HUDEP-2 (cell line): Measurements from ENCODE around the gene SLC8B1.

Experiments used
- DNase-seq, 76 experiments: peaks; one replicate each; lab custom pipeline; 2025; ENCODE audit not compliant: unreplicated experiment in 76 of 76; lab: John Stamatoyannopoulos, UW

The SLC8B1 gene

DNA sequence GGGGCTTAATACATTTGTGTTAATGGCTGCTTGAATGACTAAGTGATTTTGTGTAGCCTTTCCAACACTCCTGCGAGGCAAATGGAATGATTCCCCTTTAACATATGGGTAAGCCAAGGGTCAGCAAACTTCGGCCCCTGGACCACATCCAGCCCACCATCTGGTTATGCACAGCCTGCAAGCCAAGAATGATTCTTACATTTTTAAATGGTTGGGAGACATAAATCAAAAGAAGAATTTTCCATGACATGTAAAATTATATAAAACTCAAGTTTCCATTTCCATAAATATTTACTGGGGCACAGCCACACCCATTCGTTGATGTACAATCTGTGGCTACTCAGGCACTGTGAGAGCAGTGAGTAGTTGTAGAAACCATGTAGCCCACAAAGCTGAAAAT is 9.0 kb downstream of the SLC8B1 start:
- no peak for DNase-seq

DNA sequence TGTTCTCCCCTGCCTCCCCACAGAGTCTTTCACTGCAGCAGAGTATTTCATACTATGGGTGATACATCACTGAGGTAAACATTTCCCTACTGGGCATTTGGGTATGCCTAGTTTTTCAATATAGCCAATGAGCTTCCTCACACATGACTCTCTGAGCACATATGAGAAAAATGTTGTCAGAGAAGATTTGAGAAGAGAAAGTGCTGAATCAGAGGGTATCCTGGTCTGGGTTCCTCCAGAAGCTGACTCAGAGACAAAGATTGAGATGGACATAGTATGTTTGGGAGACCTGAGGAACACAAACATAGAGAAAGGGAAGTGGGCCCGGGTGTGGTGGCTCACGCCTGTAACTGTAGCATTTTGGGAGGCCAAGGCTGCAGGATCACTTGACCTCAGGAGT is 12.6 kb downstream of the SLC8B1 start:
- DNase-seq, result no peak

DNA sequence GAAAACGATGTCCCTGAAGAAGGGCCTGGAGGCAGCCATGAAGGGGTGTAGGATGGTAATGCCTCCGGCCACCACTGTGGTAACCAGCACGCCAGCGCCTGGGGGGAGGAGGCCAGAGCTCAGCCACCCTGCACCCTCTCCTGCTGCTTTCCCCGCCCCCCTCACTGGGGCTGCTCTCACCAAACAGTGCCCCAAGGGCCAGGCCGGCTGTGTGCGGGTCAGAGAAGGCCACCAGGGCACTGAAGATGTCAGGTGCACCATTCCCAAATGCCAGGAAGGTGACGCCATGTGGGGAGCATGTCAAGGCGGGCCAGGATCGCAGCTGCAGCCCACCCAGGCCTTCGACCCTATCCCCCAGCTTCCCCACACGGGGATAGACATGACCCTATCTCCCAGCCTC is 14.5 kb downstream of the SLC8B1 start:
- no peak for DNase-seq

DNA sequence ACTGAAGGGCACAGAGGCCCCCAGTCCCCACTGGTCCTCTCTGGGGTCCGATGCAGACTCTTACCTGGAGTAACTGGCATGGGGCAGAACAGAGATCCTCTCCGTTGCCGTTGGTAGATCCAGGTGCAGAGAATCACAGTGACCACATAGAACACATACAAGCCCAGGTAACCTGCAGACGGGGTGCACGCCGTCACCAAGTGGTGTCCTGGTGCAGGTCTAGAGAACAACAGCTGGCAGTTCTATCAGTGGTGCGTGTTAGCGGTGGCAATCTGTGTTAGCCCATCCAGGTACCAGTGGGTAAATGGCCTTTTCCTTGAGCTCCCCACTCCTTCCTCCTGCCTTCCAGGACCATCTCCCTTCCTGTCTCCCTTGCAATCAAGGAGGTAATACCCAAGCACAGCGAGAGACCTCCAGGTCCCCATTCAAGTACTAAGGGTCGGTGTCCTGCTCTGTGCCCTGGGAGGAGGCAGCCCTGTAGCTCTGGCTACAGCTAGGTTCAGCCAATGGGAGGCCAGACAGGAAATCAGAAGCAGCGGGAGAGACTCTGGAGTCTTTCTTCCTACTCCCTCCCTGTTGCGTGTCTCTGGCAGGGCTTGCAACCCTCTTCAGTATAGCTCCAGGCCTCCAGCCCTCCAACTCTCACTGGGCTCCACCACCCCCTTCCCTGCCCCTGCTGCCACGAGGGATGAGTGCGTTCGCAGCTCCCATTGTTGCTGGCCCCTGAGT is 15.8 kb downstream of the SLC8B1 start:
- DNase-seq, result no peak

DNA sequence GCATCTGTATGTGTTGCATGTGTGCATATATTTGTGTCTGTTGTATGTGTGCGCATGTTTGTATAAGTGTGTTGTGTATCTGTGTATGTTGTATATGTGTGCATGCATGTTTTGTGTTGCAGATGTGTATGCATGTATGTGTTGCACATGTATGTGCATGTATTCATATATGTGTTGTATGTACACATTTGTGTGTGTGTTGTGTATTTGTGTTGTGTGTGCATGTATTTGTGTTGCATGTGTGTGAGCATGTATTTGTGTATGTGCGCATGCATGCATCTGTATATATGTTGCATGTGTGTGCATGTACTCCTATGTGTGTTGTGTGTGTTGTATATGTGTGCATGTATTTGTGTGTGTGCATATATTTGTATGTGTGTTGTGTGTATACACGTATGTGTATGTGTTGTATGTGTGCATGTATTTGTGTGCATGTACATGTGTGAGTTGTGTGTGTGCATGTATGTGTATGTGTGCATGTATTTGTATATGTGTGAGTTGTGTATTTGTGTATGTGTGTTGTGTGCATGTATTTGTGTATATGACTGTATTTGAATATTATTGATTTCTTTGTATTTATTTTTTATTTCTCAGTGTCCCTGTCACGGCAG is 16.8 kb downstream of the SLC8B1 start:
- DNase-seq, result no peak

DNA sequence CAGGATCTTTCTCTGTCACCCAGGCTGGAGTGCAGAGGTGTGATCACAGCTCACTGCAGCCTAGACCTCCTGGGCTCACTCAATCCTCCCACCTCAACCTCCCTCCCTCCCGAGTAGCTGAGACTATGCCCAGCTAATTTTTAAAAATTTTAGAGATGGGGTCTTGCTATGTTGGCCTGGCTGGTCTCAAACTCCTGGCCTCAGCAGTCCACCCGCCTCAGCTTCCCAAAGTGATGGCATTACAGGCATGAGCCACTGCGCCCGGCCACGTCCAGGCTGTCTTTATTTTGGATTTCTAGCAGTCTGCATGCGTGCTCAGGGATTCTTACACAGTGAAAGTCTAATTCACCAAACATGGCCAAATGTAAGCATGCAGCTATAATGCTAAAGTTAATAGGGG is 17.8 kb downstream of the SLC8B1 start:
- no peak for DNase-seq

DNA sequence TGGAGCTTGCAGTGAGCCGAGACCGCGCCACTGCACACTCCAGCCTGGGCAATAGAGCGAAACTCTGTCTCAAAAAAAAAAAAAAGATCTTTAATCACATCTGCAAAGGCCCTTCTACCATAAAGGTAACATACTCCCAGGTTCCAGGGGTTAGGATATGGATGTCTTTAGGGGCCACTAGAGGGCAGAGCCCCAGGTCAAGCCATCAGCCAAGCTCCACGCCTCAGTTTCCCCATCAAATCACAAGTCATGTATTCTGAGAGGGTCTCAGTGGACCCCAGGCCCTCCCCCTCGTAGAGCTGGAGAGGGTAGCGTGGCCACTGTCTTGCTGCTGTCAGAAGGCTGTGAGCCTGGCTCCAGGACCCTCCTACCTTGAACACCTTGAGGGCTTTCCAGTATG is 18.8 kb downstream of the SLC8B1 start:
- no peak for DNase-seq

DNA sequence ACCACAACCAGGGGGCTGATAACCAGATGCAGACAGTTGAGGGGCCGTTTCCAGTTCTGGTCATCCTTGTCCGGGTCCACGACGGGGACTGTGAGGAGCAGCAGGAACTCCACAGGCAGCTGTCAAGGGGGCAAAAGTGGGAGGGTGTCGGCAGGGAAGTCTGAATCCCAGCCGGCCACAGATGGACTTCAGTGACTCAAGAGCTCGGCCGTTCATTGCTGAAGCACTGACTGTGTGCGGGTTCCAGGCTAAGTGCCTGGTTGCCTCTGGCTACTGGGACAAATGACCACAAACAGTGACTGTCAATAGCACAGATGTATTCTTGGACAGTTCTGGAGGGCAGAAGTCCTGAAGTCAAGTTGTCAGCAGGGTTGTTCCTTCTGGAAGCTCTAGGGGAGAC is 19.6 kb downstream of the SLC8B1 start:
- no peak for DNase-seq

DNA sequence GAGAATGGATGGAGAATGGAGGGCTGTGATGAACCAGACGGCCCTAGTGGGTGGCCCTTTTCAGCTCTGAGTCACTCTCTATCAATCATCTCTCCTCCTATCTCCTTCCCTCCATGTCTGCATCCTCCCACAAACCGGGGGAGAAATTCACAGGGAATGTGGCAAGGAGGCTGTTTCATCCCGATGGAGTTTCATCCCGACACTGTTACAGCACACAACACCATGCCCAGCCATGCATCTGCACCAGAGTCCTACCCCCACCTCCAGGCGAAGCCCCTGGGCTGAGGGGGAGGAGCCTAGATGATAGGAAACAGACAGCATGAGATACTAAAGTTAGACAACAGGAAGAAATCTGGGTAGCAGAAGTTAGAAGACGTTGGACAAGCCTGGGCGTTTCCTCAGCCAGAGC is 20.8 kb downstream of the SLC8B1 start:
- DNase-seq, result no peak

DNA sequence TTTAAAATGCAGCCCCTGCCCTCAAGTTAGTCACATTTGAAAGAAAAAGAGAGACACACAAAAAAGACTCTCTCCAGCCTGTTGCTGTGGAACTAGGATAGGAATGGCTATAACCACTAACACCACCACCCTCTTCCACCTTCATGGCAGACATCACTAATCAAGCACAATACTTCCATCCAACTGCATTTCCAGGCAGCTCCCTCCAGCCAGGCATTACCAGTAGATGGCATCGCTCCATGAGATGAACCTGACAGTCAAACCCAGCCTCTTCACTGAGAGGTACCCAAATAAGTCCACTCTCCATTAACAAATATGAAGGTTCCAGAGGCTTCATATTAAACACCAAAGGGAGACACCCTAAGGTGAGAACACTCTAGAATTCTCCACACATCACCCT is 24.4 kb downstream of the SLC8B1 start:
- peak in 11 of 76 experiments; percentile 4 to 22 (median 10) for DNase-seq

DNA sequence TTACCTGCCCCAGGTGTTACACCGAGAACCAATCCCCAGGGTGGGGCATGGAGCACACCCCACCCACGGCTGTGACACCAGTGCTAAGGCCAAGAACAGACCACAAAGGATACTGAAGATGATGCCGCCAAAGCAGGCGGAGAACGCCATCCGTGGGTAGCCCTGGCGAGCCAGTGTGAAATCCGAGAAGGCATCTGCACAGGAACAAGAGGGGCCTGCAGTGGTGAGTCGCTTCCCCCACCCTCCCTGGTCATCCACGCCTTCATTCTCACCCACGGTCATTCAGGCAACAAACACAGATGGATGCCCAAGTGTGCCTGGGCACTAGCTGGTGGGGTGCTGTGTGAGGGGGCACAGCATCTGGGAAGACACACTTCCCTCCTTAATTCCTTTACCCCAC is 28.5 kb downstream of the SLC8B1 start:
- no peak for DNase-seq

DNA sequence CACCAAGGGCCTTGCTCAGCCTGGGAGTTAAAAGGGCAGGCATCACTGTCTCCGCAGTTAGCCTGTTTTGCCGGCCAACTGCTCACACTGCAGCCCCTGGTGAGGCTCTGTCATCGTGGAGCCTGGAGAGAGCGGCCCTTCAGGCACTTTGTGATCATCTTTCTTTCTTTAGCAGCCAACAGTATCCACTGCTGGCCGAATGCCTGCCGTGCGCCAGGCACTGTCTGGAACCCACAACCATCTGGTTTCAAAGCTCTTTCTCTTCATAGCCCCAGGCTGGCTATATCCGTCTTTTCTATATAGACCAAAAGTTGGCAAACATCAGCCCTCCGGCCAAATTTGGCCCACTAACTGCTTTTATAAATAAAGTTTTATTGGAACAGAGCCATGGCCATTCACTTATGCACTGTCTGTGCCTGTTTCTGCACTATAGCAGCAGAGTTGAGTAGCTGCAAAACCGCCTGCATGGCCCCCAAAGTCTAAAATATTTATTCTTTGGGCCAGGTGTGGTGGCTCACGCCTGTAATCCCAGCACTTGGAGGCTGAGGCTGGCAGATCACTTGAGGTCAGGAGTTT is 29.5 kb downstream of the SLC8B1 start:
- no peak for DNase-seq

DNA sequence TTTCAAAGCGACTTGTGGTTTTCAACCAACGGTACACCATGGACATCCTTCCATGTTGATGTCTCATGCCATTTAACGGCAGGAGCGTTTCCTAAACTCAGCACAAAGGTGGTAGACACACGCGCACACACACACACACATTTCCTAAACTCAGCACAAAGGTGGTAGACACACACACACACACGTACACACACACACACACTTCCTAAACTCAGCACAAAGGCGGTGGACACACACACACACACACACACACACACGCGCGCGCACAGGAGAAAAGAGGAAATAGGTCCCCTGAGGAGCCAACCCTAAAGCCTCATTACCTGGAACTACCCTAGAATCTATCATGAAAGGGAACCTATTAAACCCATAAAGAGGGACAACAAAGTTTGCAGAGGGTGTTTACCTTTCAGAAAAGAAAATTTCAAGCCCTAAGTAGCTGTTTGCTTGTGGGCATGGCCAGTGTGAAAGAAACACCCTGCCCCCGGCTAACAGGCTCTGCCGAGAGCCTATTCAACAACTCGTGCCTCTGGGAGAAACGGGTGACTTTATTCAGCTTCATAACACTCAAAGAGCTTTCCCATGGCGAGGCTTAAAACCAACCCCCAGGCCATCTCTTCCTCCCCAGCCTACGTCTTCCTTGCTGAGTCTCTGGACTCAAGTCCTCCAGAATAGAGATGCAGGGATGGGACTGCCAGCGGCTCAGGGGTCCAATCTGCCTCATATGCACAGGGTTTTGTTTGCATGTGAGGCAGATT is 31.8 kb downstream of the SLC8B1 start:
- DNase-seq, result peak in 2 of 76 experiments; percentile 8 to 17

DNA sequence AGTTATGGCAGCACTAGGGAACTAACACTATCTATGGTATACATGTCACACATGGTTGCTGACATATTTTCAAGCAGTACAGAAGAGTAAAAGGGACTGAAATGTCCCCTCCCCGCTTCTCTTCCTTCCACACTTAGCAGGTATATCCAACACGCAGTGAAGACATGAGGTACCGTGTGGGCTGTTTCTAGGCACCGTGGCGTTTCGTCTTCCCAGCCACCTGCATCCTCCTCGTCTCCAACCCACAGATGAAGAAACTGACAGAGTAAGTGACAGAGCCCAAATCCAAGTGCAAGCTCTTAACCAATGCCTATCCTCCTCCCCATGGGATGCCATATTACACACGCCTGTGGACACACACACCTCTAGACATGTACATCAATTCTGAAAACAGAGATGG is 32.4 kb downstream of the SLC8B1 start:
- no peak for DNase-seq

DNA sequence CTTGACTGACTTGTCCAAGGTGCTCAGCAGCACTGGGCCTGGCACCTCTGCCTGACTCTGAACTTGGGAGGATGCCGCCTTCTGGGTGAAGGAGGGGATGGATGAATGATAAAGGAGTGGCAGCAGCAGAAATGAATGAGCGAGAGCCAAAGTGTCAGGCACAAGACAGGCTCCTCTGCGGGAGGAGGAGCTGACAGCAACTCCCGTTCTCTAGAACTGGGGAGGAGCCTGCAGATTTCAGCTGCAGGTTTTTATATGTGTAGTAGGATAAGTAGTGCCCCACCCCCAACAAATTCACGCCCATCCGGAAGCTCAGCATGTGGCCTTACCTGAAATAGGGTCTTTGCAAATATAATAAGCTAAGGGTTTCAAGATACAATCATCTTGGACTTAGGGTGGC is 33.1 kb downstream of the SLC8B1 start:
- no peak for DNase-seq

DNA sequence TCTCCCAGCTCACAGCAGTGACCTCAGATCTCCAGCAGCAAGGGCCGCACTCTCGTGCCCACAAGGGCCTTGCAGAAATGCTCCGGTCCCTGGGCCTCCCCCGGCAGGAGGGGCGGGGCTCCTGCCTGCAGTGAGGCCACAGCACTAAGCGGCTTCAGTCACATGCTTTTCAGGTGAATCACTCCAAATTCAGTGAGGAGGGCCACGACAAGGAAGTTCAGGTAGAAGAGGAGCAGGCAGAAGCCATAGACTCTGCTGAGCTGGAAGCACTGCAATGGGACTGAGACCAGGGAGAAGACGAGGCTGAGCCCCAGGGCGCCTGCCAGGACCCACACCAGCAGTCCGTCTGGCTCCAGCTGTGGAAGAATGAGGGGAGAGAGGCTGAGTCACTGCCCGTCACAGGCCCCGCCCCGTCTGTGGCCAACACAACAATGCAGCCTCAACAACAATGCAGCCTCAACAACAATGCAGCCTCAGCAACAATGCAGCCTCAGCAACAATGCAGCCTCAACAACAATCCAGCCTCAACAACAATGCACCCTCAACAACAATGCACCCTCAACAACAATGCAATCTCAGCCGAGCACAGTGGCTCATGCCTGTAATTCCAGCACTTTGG is 35.2 kb downstream of the SLC8B1 start:
- DNase-seq, result peak in 52 of 76 experiments; percentile 9 to 64 (median 28)

DNA sequence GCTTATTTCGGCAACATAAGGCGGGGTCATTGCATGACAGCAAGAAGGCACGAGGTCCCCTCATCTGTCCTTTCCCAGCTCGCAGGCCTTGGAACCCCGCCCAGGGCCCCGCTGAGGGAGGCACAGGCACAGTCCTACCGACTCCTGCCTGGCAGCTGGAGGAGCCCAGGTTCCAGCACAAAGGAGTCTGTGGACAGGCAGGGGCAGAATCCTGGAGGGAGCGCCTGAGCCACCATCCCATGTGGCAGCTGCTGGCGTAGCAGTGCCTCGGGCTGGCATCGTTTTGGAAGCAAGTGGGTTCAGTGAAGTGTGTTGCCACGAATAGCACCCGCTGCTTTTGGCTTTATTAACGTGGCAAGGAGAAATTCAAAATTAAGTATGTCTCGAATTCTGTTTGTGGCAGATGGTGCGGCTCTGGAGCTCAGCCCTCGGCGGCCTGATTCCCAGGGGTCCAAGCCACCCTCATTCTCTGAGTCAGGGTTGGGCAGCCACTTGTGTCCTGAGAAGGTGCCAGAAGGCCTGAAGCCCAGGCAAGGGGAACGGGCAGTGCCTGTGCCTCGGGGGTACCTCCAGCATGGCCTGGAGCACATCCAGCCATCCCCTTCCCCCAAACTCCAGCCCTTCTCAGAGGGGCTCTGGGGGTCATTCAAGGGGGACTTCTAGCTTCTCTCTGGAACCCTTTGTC is 35.9 kb downstream of the SLC8B1 start:
- peak in 55 of 76 experiments; percentile 2 to 66 (median 35) for DNase-seq

DNA sequence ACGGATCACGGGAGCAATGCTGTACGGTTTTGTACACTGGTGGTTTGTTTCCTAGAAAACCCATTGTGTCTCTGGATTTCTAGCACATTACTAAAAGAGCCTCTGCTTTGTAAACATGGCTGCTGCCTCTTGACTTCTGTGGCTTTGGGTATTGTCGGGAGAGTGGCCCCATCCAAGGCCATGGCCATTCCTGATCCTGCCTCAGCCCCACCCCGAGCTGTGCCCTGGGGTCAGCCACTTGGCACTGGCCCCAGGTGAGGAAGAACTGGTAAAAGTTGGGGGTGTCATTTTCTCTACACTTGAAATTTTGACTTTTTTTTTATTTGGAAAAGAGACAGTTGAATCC is 36.5 kb downstream of the SLC8B1 start:
- DNase-seq, result no peak

DNA sequence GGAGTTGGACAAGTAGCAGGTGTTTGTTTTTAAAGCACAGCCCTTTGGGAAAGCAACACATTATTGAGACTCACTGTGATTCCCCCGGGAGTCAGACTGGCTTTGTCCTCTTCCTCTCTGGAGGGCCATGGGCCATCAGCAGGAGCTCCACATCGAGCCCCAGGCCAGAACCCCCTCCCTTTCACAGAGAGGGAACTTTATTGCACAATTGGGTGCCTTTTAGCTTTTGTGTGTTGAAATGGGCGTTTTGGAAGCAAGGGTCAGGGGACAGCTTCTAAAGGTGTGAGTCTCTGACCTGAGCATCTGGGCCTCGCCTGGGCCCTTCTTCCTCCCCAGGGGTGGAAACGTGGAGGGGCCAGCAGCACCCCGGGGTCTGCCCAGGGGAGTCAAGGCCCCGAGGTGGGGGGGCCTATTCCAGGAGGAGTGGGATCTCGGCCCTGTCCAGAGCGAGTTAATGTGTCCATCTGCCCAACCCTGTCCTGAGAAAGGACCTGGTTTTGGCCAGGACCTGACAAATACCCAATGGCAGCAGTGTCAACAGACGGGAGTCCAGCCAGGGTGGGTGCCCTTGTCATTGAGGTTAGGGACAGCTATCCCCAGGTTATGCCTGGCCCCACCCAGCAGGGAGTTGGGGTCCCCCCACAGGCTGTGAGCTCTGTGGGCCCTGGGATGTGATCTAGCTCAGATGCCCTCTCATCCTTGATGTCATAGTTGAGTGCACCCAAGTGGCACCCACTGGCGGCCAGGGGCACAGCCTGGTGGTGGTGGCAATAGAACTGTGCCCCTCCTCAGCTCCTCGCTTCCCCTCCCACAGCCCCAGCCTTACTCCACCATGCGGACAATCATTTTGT is 37.1 kb downstream of the SLC8B1 start:
- DNase-seq, result no peak

DNA sequence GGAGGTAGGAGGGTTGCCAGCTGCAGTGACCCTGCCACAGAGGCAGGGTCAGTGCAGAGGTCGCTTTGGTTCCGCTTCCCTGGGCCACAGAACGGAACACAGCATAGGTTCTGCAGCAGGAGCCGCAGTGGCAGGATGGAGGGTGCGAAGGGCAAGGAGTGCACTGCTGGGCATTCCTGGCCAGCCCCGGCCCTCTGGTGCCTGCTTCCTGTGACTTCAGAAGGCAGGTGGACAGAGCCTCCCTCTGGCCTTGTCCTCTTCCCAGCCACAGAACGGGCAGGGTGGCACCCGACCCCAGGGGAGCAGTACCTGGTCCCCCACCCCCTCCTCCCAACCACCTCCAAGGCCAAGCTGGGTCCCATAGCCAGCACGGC is 37.7 kb downstream of the SLC8B1 start:
- DNase-seq, result no peak
